ENCODE data around the gene SAFB. TPM values are rescaled to one million over a fixed set of nuclear protein-coding genes. Genes with fewer than 3 reads are reported as not detected.

Gene SAFB
- total RNA-seq, 1 experiment from 2014 or later, result 135 TPM

DNA sequence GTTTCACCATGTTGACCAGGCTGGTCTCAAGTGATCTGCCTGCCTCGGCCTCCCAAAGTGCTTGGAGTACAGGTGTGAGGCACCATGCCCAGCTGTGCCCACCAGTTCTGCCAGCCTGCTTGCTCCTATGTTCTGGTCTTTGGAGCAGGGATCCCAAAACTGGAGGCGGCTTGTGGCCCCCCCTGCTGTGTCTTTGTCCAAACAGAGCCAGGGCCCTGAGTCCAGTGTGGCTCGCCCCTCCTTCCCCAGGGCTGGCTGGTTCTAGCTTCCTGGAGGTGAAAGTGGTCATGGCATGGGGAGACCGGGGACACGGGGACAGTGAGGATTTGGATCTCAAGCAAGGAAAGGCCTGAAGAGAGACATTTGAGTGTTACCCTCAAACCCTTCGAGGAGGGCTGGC is 43.6 kb upstream of the SAFB start:
- Mint-ChIP-seq H3K9me3 (ENCODE audit: unreplicated experiment) (no peaks in the 10 kb centered on the region), H3K27me3 (ENCODE audit: insufficient read depth, unreplicated experiment) (no peaks in the 10 kb centered on the region), H3K36me3 (ENCODE audit: insufficient read depth, unreplicated experiment) (peaks cover 5% of the 10 kb centered on the region), H3K4me1 (ENCODE audit: insufficient read depth, unreplicated experiment) (peaks cover 12% of the 10 kb centered on the region), H3K27ac (ENCODE audit: low read depth, unreplicated experiment) (no peak overlapping the region), H3K4me3 (ENCODE audit: unreplicated experiment) (no peak overlapping the region)
- intact Hi-C loops (cut with micrococcal nuclease), result no loop called here
- DNase-seq (ENCODE audit: unreplicated experiment), result no peak
- no TSS peak for BruUV-seq (replicated peaks)
- ChIA-PET CTCF (interaction anchor here (0.5 to 1.7 kb wide), 13 partner anchors 11 to 533 kb away, joined by 3 to 6 read pairs (median 3); partner anchors contain the start of gene TINCR), POLR2A (no interaction called here)
- no peak for TF ChIP-seq CTCF (IDR thresholded peaks at IDR 0.05; ENCODE audit: unreplicated experiment)

- no peak for DNase-seq (ENCODE audit: unreplicated experiment)
- Mint-ChIP-seq H3K9me3 (ENCODE audit: unreplicated experiment) (no peaks in the 10 kb centered on the region), H3K36me3 (ENCODE audit: insufficient read depth, unreplicated experiment) (peaks cover 9% of the 10 kb centered on the region), H3K4me3 (ENCODE audit: unreplicated experiment) (no peak overlapping the region), H3K4me1 (ENCODE audit: insufficient read depth, unreplicated experiment) (peaks cover 12% of the 10 kb centered on the region), H3K27ac (ENCODE audit: low read depth, unreplicated experiment) (no peak overlapping the region), H3K27me3 (ENCODE audit: insufficient read depth, unreplicated experiment) (no peaks in the 10 kb centered on the region)
- CTCF ChIA-PET, result interaction anchor here (0.5 to 1.7 kb wide), 12 partner anchors 11 to 533 kb away, joined by 3 to 6 read pairs (median 4); partner anchors contain the start of gene TINCR
- no TSS peak for BruUV-seq (replicated peaks)
- intact Hi-C loops (cut with micrococcal nuclease), result no loop called here
- POLR2A ChIA-PET, result no interaction called here
- TF ChIP-seq CTCF (IDR thresholded peaks at IDR 0.05; ENCODE audit: unreplicated experiment), result no peak
Measured at GRCh38 chr19:5579697-5580096, 43.2 kb upstream of the SAFB start.

GRCh38 chr19:5580161-5580571 is 42.7 kb upstream of the SAFB start:
- no TSS peak for BruUV-seq (replicated peaks)
- CTCF ChIA-PET, result interaction anchor here (0.6 to 1.7 kb wide), 4 partner anchors 18 to 534 kb away, joined by 3 to 6 read pairs (median 4); no protein-coding TSS in a partner anchor
- no peak for TF ChIP-seq CTCF (IDR thresholded peaks at IDR 0.05; ENCODE audit: unreplicated experiment)
- Mint-ChIP-seq H3K9me3 (ENCODE audit: unreplicated experiment) (no peaks in the 10 kb centered on the region), H3K4me1 (ENCODE audit: insufficient read depth, unreplicated experiment) (peaks cover 12% of the 10 kb centered on the region), H3K27ac (ENCODE audit: low read depth, unreplicated experiment) (no peak overlapping the region), H3K4me3 (ENCODE audit: unreplicated experiment) (no peak overlapping the region), H3K27me3 (ENCODE audit: insufficient read depth, unreplicated experiment) (no peaks in the 10 kb centered on the region), H3K36me3 (ENCODE audit: insufficient read depth, unreplicated experiment) (peaks cover 11% of the 10 kb centered on the region)
- POLR2A ChIA-PET, result interaction anchor here (0.6 kb wide), 1 partner anchor 1333 kb away, joined by 3 read pairs; the partner anchor contains the start of gene YJU2
- intact Hi-C loops (cut with micrococcal nuclease), result no loop called here
- no peak for DNase-seq (ENCODE audit: unreplicated experiment)

GRCh38 chr19:5585461-5586299 is 37.2 kb upstream of the SAFB start:
- H3K4me3 Mint-ChIP-seq (ENCODE audit: unreplicated experiment), result no peak overlapping the region
- no TSS peak for BruUV-seq (replicated peaks)

More at GRCh38 chr19:5585461-5586299, 37.2 kb upstream of the SAFB start:
- no peaks in the 10 kb centered on the region for H3K4me1 Mint-ChIP-seq (ENCODE audit: insufficient read depth, unreplicated experiment)
- intact Hi-C loops (cut with micrococcal nuclease), result no loop called here
- no peak for TF ChIP-seq CTCF (IDR thresholded peaks at IDR 0.05; ENCODE audit: unreplicated experiment)
- ChIA-PET POLR2A (interaction anchor here (0.6 kb wide), 1 partner anchor 8 kb away, joined by 3 read pairs; no protein-coding TSS in a partner anchor), CTCF (interaction anchor here (0.6 to 1.7 kb wide), 4 partner anchors 26 to 571 kb away, joined by 3 read pairs; no protein-coding TSS in a partner anchor)
- no peak for DNase-seq (ENCODE audit: unreplicated experiment)
- H3K36me3 Mint-ChIP-seq (ENCODE audit: insufficient read depth, unreplicated experiment), result peaks cover 52% of the 10 kb centered on the region
- H3K27ac Mint-ChIP-seq (ENCODE audit: low read depth, unreplicated experiment), result no peak overlapping the region
- H3K27me3 Mint-ChIP-seq (ENCODE audit: insufficient read depth, unreplicated experiment), result no peaks in the 10 kb centered on the region
- H3K9me3 Mint-ChIP-seq (ENCODE audit: unreplicated experiment), result no peaks in the 10 kb centered on the region

All from MCF 10A (cell line).